OCI-LY7 (cell line): Measurements from ENCODE around the gene SCN3A.

ENCODE experiments used
- CTCF ChIP-seq: fragments of 200-600 bp; sonication (generic); conservative IDR thresholded peaks from 2 replicates; pipeline ENCODE4 v1.5.1; 2014; ENCODE audit warnings: mild to moderate bottlenecking, antibody characterized with exemption, low read length, moderate library complexity, mixed read lengths
- EZH2phosphoT487 ChIP-seq: fragments of 200-600 bp; sonication (generic); IDR thresholded peaks from 2 replicates; pipeline ENCODE4 v1.6.1; 2018; ENCODE audit warnings: low read depth, borderline replicate concordance, mild to moderate bottlenecking, mixed run types, antibody characterized with exemption, low read length, moderate library complexity, mixed read lengths

GRCh38 chr2:165205865-165206264, 2.0 kb upstream of the SCN3A start:
- TF ChIP-seq CTCF, result no peak
- TF ChIP-seq EZH2phosphoT487, result no peak
